ENCODE measurements around the gene COA3. TPM values are rescaled to one million over a fixed set of nuclear protein-coding genes. Genes with fewer than 3 reads are reported as not detected.

Gene COA3
- total RNA-seq, 6 experiments from 2014 or later, result 52.8 to 67.3 (median 61.1) TPM

DNA sequence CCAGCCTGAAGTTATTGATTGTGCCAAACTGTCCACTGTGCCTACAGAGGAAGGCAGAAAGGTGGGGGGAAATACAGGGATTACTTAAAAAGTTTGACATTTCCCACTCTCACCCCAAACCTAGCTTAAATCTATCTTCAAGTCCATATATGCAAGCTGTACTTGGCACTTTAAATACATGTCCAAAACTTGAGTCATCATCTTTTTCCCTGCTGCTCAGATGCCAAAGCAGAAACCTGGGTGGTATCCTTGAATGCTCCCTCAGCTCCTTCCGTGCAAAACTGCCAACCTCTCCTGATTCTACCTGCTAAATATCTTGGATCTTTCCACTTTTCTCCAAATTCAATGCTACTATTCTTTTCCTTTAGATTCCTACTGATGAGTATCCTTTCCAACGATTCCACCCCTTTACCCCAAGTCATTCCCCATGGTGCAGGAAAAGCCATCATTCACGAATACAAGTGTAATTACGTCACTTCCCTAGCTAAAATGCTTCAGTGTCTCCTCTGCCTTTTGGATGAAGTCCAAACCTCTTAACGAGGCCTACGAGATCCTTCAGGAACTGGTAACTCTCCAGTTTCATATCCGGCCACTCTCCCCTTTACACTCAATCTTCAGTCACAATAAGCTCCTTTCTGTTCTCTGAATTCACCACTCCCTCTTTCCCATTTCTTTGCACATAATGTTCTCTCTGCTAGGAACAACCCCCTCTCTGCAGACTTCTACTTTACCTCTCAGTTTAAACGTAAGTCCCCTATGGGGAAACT, 16.3 kb upstream of the COA3 start:
- peak; percentile 84 for DNase-seq
- peak overlapping the region; percentile 78 for H3K27ac Mint-ChIP-seq
- no peaks in the 10 kb centered on the region for H3K9me3 Mint-ChIP-seq
- peaks cover 2% of the 10 kb centered on the region; the same call in 1 of the 2 replicates for H3K27me3 Mint-ChIP-seq (ENCODE audit: insufficient read depth)
- peaks cover 61% of the 10 kb centered on the region for H3K36me3 Mint-ChIP-seq (ENCODE audit: low read depth)
- TF ChIP-seq, protein P1, sequence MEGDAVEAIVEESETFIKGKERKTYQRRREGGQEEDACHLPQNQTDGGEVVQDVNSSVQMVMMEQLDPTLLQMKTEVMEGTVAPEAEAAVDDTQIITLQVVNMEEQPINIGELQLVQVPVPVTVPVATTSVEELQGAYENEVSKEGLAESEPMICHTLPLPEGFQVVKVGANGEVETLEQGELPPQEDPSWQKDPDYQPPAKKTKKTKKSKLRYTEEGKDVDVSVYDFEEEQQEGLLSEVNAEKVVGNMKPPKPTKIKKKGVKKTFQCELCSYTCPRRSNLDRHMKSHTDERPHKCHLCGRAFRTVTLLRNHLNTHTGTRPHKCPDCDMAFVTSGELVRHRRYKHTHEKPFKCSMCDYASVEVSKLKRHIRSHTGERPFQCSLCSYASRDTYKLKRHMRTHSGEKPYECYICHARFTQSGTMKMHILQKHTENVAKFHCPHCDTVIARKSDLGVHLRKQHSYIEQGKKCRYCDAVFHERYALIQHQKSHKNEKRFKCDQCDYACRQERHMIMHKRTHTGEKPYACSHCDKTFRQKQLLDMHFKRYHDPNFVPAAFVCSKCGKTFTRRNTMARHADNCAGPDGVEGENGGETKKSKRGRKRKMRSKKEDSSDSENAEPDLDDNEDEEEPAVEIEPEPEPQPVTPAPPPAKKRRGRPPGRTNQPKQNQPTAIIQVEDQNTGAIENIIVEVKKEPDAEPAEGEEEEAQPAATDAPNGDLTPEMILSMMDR (IDR thresholded peaks at IDR 0.05), result no peak
- H3K4me1 Mint-ChIP-seq (ENCODE audit: low read depth), result peaks cover 47% of the 10 kb centered on the region
- no peak overlapping the region; the same call in 1 of the 2 replicates for H3K4me3 Mint-ChIP-seq

DNA sequence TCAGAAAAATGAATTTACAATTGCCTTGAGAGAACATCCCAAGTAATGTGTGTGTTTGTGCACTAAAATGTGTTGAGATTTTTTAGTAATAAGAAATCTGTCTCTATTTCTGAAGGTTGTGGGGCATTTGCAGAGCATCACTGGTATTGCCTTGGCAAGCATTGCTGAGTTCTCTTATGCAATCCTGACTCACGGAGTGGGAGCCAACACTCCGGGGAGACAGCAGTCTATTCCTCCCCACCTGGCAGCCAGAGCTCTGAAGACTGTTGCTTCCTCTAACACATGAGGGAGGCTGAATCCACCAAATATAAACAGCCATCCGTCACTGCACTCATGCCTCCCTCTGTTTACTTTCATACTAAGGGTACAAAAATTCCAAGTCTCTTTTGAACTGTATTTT, 10.7 kb upstream of the COA3 start:
- TF ChIP-seq, protein P1 (IDR thresholded peaks at IDR 0.05), result no peak
- Mint-ChIP-seq H3K36me3 (ENCODE audit: low read depth) (peaks cover 27% of the 10 kb centered on the region), H3K27ac (peak overlapping the region; percentile 58), H3K9me3 (no peaks in the 10 kb centered on the region), H3K27me3 (ENCODE audit: insufficient read depth) (no peaks in the 10 kb centered on the region; the same call in none of the 2 replicates), H3K4me1 (ENCODE audit: low read depth) (peaks cover 28% of the 10 kb centered on the region), H3K4me3 (no peak overlapping the region)
- DNase-seq, result peak; percentile 75

DNA sequence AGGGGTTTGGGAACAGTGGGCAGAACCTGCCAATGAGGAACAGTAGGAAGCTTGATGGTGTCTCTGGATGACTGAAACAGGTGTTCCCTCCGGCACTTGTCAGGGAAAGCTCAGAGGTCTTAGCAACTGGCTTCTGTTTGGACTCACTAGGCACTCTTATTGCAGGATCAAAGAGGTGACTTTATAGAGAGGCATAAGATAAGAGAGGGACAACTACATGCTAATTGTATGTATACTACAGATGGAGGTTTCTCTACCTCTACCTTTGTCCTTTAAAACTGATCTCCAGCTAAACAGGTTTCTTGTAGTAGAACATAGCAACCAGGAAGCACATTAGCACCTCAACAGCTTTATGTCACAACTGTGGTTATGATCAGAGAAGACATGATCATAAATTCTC, 7.7 kb upstream of the COA3 start:
- peaks cover 22% of the 10 kb centered on the region for H3K4me1 Mint-ChIP-seq (ENCODE audit: low read depth)
- TF ChIP-seq, protein P1 (IDR thresholded peaks at IDR 0.05), result no peak
- DNase-seq, result no peak
- H3K4me3 Mint-ChIP-seq, result no peak overlapping the region
- H3K27ac Mint-ChIP-seq, result no peak overlapping the region
- H3K36me3 Mint-ChIP-seq (ENCODE audit: low read depth), result peaks cover 13% of the 10 kb centered on the region
- H3K9me3 Mint-ChIP-seq, result no peaks in the 10 kb centered on the region
- H3K27me3 Mint-ChIP-seq (ENCODE audit: insufficient read depth), result no peaks in the 10 kb centered on the region; the same call in none of the 2 replicates

DNA sequence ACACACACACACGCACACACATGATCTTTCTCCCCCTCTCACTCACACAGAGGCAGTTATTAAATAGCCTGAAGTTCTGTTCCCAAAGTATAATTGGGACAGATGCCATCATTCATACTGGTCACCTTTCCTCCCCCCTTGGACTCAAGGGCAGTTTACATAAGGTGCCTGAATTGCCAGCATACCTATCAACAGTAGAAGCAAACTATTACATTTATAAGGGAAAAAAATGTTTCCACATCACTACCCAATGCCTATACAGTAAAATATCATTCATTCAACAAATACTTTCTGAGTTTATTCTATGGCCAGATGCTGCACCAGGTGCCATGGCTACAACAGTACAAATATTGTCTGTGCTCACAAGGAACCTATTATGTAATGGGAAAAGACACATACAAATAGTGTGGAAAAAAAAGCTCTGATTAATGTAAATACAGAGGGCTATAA, 6.4 kb upstream of the COA3 start:
- H3K4me1 Mint-ChIP-seq (ENCODE audit: low read depth), result peaks cover 14% of the 10 kb centered on the region
- H3K27me3 Mint-ChIP-seq (ENCODE audit: insufficient read depth), result peaks cover 3% of the 10 kb centered on the region
- no peak overlapping the region for H3K27ac Mint-ChIP-seq
- H3K9me3 Mint-ChIP-seq, result no peaks in the 10 kb centered on the region
- no peak for DNase-seq
- TF ChIP-seq, protein P1 (IDR thresholded peaks at IDR 0.05), result no peak
- H3K4me3 Mint-ChIP-seq, result no peak overlapping the region
- H3K36me3 Mint-ChIP-seq (ENCODE audit: low read depth), result peaks cover 5% of the 10 kb centered on the region; the same call in 1 of the 2 replicates

DNA sequence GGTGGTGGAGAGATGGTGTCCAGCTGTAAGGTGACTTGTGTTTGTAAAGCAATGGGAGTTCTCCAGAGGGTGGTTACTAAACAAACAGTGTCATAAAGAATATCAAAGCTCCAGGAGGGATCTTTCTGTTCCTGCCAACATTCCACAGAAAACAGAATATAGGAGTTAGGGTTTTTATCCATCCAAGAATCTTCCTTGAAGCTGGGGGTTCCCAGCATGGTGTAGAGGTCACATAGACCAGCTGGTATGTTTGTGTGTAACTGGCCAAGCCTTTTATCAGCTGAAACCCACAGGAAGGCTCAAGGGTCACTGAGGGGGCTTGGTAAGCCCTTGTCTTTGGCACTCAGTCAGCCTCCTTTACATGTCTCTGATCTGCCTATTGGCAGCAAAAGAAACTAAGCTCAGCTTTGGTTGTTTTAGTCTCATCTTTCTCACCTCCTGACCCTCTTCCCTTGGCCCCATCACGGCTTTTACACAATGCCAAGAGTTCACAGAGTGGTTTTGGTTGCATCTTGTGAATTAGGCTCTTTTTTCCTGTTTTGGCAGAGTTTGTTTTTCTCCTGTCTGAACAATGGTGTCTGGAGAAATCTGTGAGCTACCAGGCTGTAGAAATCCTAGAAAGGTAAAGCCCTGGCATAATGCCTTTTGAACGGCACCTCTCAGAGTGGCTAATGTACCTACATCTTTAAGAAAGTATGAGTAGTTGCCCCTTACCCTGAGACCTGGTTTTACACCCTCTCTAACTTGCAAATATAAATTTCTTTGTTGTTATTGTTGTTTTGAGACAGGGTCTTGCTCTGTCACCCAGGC, 4.8 kb upstream of the COA3 start:
- no peak for DNase-seq
- no peak overlapping the region for H3K27ac Mint-ChIP-seq
- peaks cover 10% of the 10 kb centered on the region for H3K36me3 Mint-ChIP-seq (ENCODE audit: low read depth)
- TF ChIP-seq, protein P1 (IDR thresholded peaks at IDR 0.05), result no peak
- peaks cover 7% of the 10 kb centered on the region for H3K4me1 Mint-ChIP-seq (ENCODE audit: low read depth)
- H3K4me3 Mint-ChIP-seq, result no peak overlapping the region
- H3K9me3 Mint-ChIP-seq, result peaks cover 4% of the 10 kb centered on the region
- H3K27me3 Mint-ChIP-seq (ENCODE audit: insufficient read depth), result peaks cover 10% of the 10 kb centered on the region

Measured in HFFc6 (cell line).